Progenitor cell of endocrine pancreas (in vitro differentiated cells): ENCODE measurements around the gene KIF1B. TPM values are rescaled to one million over a fixed set of nuclear protein-coding genes. Genes with fewer than 3 reads are reported as not detected.
"Not testable (repeated sequence)": the region's sequence is repeated elsewhere in the genome, so short reads cannot be mapped to it uniquely, and the experiment has no call there.

Experiments
- DNase-seq: peaks from one replicate; pipeline ENCODE4 v3.0.0; 2021; ENCODE audit warnings: low spot score; ENCODE audit not compliant: unreplicated experiment
- H3K27ac Mint-ChIP-seq: 2 replicates; pipeline ENCODE4 v1.8.0; 2021; ENCODE audit warnings: mild to moderate bottlenecking, moderate library complexity, mixed read lengths
- H3K27me3 Mint-ChIP-seq: 2 replicates; pipeline ENCODE4 v1.8.0; 2021; ENCODE audit warnings: mixed read lengths
- H3K36me3 Mint-ChIP-seq: 2 replicates; pipeline ENCODE4 v1.8.0; 2022; ENCODE audit warnings: mixed read lengths; ENCODE audit not compliant: insufficient read depth
- H3K4me1 Mint-ChIP-seq: 2 replicates; pipeline ENCODE4 v1.8.0; 2021; ENCODE audit warnings: low read depth, mixed read lengths
- H3K4me3 Mint-ChIP-seq: 2 replicates; pipeline ENCODE4 v1.8.0; 2021; ENCODE audit warnings: low read depth, mild to moderate bottlenecking, moderate library complexity, mixed read lengths
- H3K9me3 Mint-ChIP-seq: 2 replicates; pipeline ENCODE4 v1.8.0; 2021; ENCODE audit warnings: low read depth, mixed read lengths
- total RNA-seq: library from RNA; stranded (reverse); gene quantifications from 2 replicates; pipeline ENCODE4 v1.2.1, GENCODE V29; 2021
- TF ChIP-seq, protein P1 (sequence below): fragments of 200-600 bp; sonication (generic); IDR thresholded peaks from one replicate; pipeline ENCODE4 v1.5.0; 2021; ENCODE audit warnings: antibody characterized with exemption, mild to moderate bottlenecking; ENCODE audit not compliant: unreplicated experiment

Gene KIF1B
- total RNA-seq, 1 donor from 2014 or later, result 78.7 TPM

GRCh38 chr1:10421637-10422036 lies 211.3 kb downstream of the KIF1B start:
- Mint-ChIP-seq H3K36me3 (peaks cover 32% of the 10 kb centered on the region), H3K27ac (no peak overlapping the region), H3K9me3 (no peaks in the 10 kb centered on the region), H3K27me3 (no peaks in the 10 kb centered on the region), H3K4me1 (peaks cover 8% of the 10 kb centered on the region), H3K4me3 (no peak overlapping the region)
- TF ChIP-seq, protein P1, sequence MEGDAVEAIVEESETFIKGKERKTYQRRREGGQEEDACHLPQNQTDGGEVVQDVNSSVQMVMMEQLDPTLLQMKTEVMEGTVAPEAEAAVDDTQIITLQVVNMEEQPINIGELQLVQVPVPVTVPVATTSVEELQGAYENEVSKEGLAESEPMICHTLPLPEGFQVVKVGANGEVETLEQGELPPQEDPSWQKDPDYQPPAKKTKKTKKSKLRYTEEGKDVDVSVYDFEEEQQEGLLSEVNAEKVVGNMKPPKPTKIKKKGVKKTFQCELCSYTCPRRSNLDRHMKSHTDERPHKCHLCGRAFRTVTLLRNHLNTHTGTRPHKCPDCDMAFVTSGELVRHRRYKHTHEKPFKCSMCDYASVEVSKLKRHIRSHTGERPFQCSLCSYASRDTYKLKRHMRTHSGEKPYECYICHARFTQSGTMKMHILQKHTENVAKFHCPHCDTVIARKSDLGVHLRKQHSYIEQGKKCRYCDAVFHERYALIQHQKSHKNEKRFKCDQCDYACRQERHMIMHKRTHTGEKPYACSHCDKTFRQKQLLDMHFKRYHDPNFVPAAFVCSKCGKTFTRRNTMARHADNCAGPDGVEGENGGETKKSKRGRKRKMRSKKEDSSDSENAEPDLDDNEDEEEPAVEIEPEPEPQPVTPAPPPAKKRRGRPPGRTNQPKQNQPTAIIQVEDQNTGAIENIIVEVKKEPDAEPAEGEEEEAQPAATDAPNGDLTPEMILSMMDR, result no peak
- DNase-seq, result no peak

GRCh38 chr1:10424034-10424433 lies 213.7 kb downstream of the KIF1B start:
- DNase-seq, result no peak
- Mint-ChIP-seq H3K9me3 (no peaks in the 10 kb centered on the region), H3K36me3 (peaks cover 17% of the 10 kb centered on the region), H3K27me3 (no peaks in the 10 kb centered on the region), H3K4me1 (peaks cover 14% of the 10 kb centered on the region), H3K4me3 (no peak overlapping the region), H3K27ac (peak overlapping the region; percentile 84)
- TF ChIP-seq, protein P1, result no peak

DNA sequence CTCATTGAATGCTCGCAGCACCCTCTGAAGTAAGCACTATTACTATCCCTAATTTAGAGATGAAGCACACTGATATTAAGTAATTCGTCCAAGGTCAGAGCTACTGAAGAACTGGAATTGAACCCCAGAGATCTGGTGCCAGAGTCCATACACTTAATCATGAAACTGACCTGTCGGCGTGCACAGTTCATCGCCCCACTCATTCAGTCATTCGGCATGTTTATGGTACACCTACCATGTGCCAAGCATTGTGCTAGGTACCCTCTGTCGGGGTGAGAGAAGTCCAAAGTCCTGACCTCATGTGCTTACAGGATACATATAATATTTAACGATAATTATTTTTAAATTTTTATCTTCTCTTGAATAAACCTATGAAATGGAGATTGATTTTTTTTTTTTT lies 214.3 kb downstream of the KIF1B start:
- TF ChIP-seq, protein P1, result no peak
- Mint-ChIP-seq H3K27me3 (no peaks in the 10 kb centered on the region), H3K9me3 (no peaks in the 10 kb centered on the region), H3K36me3 (peaks cover 13% of the 10 kb centered on the region), H3K27ac (no peak overlapping the region), H3K4me1 (peaks cover 14% of the 10 kb centered on the region), H3K4me3 (no peak overlapping the region)
- no peak for DNase-seq

- not testable (repeated sequence) for DNase-seq, H3K36me3 Mint-ChIP-seq, H3K9me3 Mint-ChIP-seq, H3K27ac Mint-ChIP-seq, H3K4me3 Mint-ChIP-seq, H3K27me3 Mint-ChIP-seq
- H3K4me1 Mint-ChIP-seq, result peaks cover 21% of the 10 kb centered on the region
These were observed 215.6 kb downstream of the KIF1B start for GRCh38 chr1:10425826-10426534.

GRCh38 chr1:10426535-10426848 lies 216.1 kb downstream of the KIF1B start:
- H3K4me1 Mint-ChIP-seq, result peaks cover 25% of the 10 kb centered on the region
- not testable (repeated sequence) for H3K4me3 Mint-ChIP-seq, H3K36me3 Mint-ChIP-seq, H3K27ac Mint-ChIP-seq, H3K9me3 Mint-ChIP-seq, H3K27me3 Mint-ChIP-seq, DNase-seq

DNA sequence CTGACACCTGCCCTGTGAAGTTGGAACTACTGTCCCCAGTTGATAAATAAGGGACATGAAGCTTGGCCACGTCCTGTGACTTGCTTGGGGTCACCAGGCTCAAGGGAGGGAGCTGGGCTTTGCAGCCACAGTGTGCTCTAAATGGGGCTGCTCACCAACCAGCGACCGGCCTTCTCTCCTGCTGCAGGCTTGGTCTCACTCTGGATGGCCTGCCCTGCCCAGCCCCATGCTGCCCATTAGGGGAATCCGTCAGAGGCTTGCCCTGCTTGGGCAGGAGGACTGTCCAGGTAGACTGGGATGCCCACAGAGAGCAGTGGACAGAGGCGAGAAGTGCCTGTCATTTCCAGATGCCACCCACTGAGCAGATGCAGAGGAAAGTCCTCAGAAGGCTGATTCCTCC lies 218.6 kb downstream of the KIF1B start:
- H3K9me3 Mint-ChIP-seq, result no peaks in the 10 kb centered on the region
- H3K4me3 Mint-ChIP-seq, result no peak overlapping the region

More for the DNA sequence above, 218.6 kb downstream of the KIF1B start:
- Mint-ChIP-seq H3K27me3 (no peaks in the 10 kb centered on the region), H3K36me3 (peaks cover 2% of the 10 kb centered on the region), H3K27ac (no peak overlapping the region), H3K4me1 (peaks cover 27% of the 10 kb centered on the region)
- TF ChIP-seq, protein P1, result no peak
- DNase-seq, result no peak
